Smooth muscle cell (in vitro differentiated cells): ENCODE data around the gene GRK3. TPM values are rescaled to one million over a fixed set of nuclear protein-coding genes. Genes with fewer than 3 reads are reported as not detected.

ENCODE experiments used
- DNase-seq: peaks from one replicate; lab custom pipeline; 2025; ENCODE audit not compliant: unreplicated experiment; lab: John Stamatoyannopoulos, UW
- H2AFZ ChIP-seq: fragments of 200-600 bp; sonication (generic); 2 replicates; pipeline ENCODE4 v1.6.0; 2016; ENCODE audit warnings: antibody characterized with exemption, low read depth, mild to moderate bottlenecking
- H3F3A ChIP-seq: fragments of 200-600 bp; sonication (generic); 2 replicates; pipeline ENCODE4 v1.6.0; 2017; ENCODE audit warnings: antibody characterized with exemption, low read depth
- H3K27ac ChIP-seq: fragments of 200-600 bp; sonication (generic); 2 replicates; pipeline ENCODE4 v1.5.1; 2016; ENCODE audit warnings: low read depth, mild to moderate bottlenecking
- H3K27me3 ChIP-seq: fragments of 200-600 bp; sonication (generic); 2 replicates; pipeline ENCODE4 v1.6.1; 2016; ENCODE audit warnings: low read depth, mild to moderate bottlenecking
- H3K36me3 ChIP-seq: fragments of 200-600 bp; sonication (generic); 2 replicates; pipeline ENCODE4 v1.5.1; 2016; ENCODE audit warnings: low read depth
- H3K4me1 ChIP-seq: fragments of 200-600 bp; sonication (generic); 2 replicates; pipeline ENCODE4 v1.5.1; 2016; ENCODE audit warnings: low read depth
- H3K4me2 ChIP-seq: fragments of 200-600 bp; sonication (generic); 2 replicates; pipeline ENCODE4 v1.6.0; 2016; ENCODE audit warnings: mild to moderate bottlenecking
- H3K4me3 ChIP-seq: fragments of 200-600 bp; sonication (generic); 2 replicates; pipeline ENCODE4 v1.5.1; 2016; ENCODE audit warnings: mild to moderate bottlenecking
- H3K79me2 ChIP-seq: fragments of 200-600 bp; sonication (generic); 2 replicates; pipeline ENCODE4 v1.6.0; 2016; ENCODE audit warnings: low read depth, mild to moderate bottlenecking
- H3K9ac ChIP-seq: fragments of 200-600 bp; sonication (generic); 2 replicates; pipeline ENCODE4 v1.6.0; 2016; ENCODE audit warnings: low read depth
- H3K9me3 ChIP-seq: fragments of 200-600 bp; sonication (generic); replicated peaks from 2 replicates; pipeline ENCODE4 v1.5.1; 2016; ENCODE audit warnings: low read depth
- H4K20me1 ChIP-seq: fragments of 200-600 bp; sonication (generic); 2 replicates; pipeline ENCODE4 v1.6.0; 2016; ENCODE audit warnings: low read depth
- WGBS: methylation state at CpG from one replicate; pipeline ENCODE4 v1.1.7; 2016; ENCODE audit warnings: low lambda C conversion rate; 5-methylcytosine and 5-hydroxymethylcytosine counted together
- polyA plus RNA-seq: library from polyadenylated mRNA; unstranded; fragments of >200 nt; fragmentation: Nextera tagmentation; extraction: Ambion mirVana; gene quantifications from 2 replicates; pipeline ENCODE4 v1.2.1, GENCODE V29; 2016
- total RNA-seq: library from RNA; depleted of rRNA; stranded (reverse); fragments of >200 nt; gene quantifications from 2 replicates; pipeline ENCODE4 v1.2.3, GENCODE V29; 2014
- TF ChIP-seq, protein P1 (sequence below): fragments of 200-600 bp; sonication (generic); IDR thresholded peaks from 2 replicates; pipeline ENCODE4 v1.5.1; 2017; ENCODE audit warnings: borderline replicate concordance, mild to moderate bottlenecking, antibody characterized with exemption; ENCODE audit not compliant: insufficient read depth, poor library complexity, severe bottlenecking

The GRK3 gene
- total and polyA plus RNA-seq, 2 experiments from 2014 or later, result 1.0 to 4.6 TPM

DNA sequence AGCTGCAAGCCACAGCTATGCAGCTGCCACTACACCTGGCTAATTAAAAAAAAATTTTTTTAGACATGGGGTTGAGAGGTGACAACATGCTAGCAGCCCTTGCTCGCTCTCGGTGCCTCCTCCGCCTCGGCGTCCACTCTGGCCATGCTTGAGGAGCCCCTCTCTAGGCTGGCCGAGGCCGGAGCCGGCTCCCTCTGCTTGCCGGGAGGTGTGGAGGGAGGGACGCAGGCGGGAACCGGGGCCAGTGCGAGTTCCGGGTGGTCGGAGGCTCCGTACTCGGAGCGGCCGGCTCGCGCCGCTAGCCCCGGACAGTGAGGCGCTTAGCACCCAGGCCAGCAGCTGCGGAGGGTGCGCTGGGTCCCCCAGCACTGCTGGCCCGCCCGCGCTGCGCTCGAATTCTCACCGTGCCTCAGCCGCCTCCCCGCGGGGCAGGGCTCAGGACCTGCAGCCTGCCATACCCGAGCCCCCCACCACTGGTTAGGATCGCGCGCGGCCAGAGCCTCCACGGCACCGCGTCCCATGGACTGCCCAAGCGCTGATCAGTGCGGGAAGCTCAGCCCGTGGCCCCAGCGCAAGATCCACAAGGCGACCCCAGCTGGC, 188.2 kb downstream of the GRK3 start:
- no peaks in the 10 kb centered on the region for H3K79me2 ChIP-seq
- WGBS, result 96% methylated on average over 41 of the region's 48 CpGs

DNA sequence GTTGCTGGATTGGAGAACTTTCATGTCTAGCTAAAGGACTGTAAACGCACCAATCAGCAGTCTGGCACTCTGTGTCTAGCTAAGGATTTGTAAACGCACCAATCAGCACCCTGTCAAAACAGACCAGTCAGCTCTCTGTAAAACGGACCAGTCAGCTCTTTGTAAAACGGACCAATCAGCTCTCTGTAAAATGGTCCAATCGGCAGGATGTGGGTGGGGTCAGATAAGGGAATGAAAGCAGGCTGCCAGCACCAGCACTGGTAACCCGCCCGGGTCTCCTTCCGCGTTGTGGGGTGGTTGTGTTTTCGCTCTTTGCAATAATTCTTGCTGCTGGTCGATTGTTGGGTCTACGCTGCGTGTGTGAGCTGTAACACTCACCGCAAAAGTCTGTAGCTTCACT, 188.8 kb downstream of the GRK3 start:
- Histone ChIP-seq H3F3A (no peaks in the 10 kb centered on the region), H3K9me3 (no peaks in the 10 kb centered on the region), H3K4me2 (no peak overlapping the region), H3K27ac (no peak overlapping the region), H3K4me1 (no peaks in the 10 kb centered on the region), H2AFZ (no peak overlapping the region), H3K9ac (no peak overlapping the region), H3K27me3 (no peaks in the 10 kb centered on the region), H3K4me3 (no peak overlapping the region), H3K36me3 (no peaks in the 10 kb centered on the region), H4K20me1 (no peaks in the 10 kb centered on the region), H3K79me2 (no peaks in the 10 kb centered on the region)
- DNase-seq, result no peak
- TF ChIP-seq, protein P1, sequence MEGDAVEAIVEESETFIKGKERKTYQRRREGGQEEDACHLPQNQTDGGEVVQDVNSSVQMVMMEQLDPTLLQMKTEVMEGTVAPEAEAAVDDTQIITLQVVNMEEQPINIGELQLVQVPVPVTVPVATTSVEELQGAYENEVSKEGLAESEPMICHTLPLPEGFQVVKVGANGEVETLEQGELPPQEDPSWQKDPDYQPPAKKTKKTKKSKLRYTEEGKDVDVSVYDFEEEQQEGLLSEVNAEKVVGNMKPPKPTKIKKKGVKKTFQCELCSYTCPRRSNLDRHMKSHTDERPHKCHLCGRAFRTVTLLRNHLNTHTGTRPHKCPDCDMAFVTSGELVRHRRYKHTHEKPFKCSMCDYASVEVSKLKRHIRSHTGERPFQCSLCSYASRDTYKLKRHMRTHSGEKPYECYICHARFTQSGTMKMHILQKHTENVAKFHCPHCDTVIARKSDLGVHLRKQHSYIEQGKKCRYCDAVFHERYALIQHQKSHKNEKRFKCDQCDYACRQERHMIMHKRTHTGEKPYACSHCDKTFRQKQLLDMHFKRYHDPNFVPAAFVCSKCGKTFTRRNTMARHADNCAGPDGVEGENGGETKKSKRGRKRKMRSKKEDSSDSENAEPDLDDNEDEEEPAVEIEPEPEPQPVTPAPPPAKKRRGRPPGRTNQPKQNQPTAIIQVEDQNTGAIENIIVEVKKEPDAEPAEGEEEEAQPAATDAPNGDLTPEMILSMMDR, result no peak
- 97% methylated on average over 14 of the region's 14 CpGs for WGBS

More for the DNA sequence above, 188.2 kb downstream of the GRK3 start:
- Histone ChIP-seq H3F3A (no peaks in the 10 kb centered on the region), H3K4me3 (no peak overlapping the region), H3K27ac (no peak overlapping the region), H2AFZ (no peak overlapping the region), H3K4me1 (no peaks in the 10 kb centered on the region), H3K4me2 (no peak overlapping the region), H4K20me1 (no peaks in the 10 kb centered on the region), H3K9ac (no peak overlapping the region), H3K27me3 (no peaks in the 10 kb centered on the region), H3K36me3 (no peaks in the 10 kb centered on the region), H3K9me3 (no peaks in the 10 kb centered on the region)
- DNase-seq, result no peak
- TF ChIP-seq, protein P1, result no peak

DNA sequence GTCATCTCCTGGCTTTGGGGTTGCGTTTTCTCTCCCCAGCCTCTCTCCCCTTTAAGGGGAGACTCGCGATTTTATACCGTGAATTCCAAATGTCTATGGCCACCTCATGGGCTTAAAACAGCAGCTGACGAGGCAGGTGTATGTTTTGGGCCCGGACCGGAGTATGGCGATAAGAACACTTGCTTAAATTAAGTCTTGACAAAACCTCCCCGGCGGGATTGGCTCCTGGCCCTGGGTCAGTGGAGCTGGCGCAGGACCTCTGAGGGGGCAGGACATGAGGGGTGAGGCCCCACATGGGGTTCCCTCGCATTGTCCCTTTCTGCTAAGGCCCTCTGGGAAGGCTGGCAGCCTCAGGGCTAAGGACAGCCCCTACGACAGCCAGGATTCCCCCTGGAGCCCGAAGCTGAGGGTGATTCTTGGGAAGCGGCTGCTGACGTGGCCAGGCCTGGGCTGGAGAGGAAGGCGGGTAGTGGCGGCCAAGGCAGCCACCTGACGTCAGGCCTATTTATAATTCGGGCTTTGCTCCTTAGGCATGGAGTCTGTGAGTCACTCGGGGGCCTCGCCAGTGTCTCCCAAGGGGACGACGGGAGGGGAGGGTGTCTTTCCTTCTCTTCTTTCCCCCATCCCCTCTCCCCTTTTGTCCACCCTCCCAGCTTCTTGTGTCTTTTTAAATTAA, 190.2 kb downstream of the GRK3 start:
- no peak for DNase-seq
- TF ChIP-seq, protein P1, result no peak
- no peaks in the 10 kb centered on the region for H3K9me3 ChIP-seq
- H3F3A ChIP-seq, result no peaks in the 10 kb centered on the region
- 88% methylated on average over 24 of the region's 24 CpGs for WGBS
- no peak overlapping the region for H3K9ac ChIP-seq
- H4K20me1 ChIP-seq, result no peaks in the 10 kb centered on the region
- no peaks in the 10 kb centered on the region for H3K4me1 ChIP-seq
- H3K4me3 ChIP-seq, result no peak overlapping the region
- H2AFZ ChIP-seq, result no peak overlapping the region
- no peaks in the 10 kb centered on the region for H3K79me2 ChIP-seq
- no peaks in the 10 kb centered on the region for H3K27me3 ChIP-seq
- peak overlapping the region; percentile 42 for H3K27ac ChIP-seq
- no peaks in the 10 kb centered on the region for H3K36me3 ChIP-seq
- no peak overlapping the region for H3K4me2 ChIP-seq

DNA sequence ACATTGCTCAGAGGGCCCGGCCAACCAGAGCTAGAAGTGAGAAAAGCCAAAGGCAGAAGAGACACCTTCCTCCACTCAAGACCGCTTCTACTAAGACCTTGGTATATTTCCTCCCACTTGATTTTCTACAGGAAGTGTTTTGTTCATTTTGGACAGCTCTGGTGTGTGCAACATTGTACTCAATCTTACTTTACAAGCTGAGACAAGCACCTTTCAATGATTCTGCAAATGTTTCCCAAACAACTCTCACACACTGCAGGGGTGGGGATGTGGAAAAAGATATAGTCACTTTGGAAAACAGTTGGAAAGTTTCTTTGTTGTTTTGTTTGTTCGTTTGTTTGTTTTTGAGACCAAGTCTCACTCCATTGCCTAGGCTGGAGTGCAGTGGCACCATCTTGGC, 193.2 kb downstream of the GRK3 start:
- no peak overlapping the region for H3K4me2 ChIP-seq
- H3K9me3 ChIP-seq, result no peaks in the 10 kb centered on the region
- H3K9ac ChIP-seq, result no peak overlapping the region
- no peaks in the 10 kb centered on the region for H3K36me3 ChIP-seq
- TF ChIP-seq, protein P1, result no peak
- no peaks in the 10 kb centered on the region for H4K20me1 ChIP-seq
- WGBS, result 94% methylated on average over 3 of the region's 3 CpGs
- H3K79me2 ChIP-seq, result no peaks in the 10 kb centered on the region
- H3K27ac ChIP-seq, result no peak overlapping the region
- no peaks in the 10 kb centered on the region for H3F3A ChIP-seq
- no peak for DNase-seq
- H3K4me3 ChIP-seq, result no peak overlapping the region
- H3K4me1 ChIP-seq, result no peaks in the 10 kb centered on the region
- H2AFZ ChIP-seq, result no peak overlapping the region
- no peaks in the 10 kb centered on the region for H3K27me3 ChIP-seq
